SJCRH30 (cell line): ENCODE measurements around the gene SCAF11. TPM values are rescaled to one million over a fixed set of nuclear protein-coding genes. Genes with fewer than 3 reads are reported as not detected.
A peak's percentile ranks its signal among the peaks of the same experiment; 100 is the strongest.

ENCODE experiments used
- DNase-seq, 2 experiments: peaks; one replicate each; pipeline ENCODE4 v3.0.0-alpha.2; 2015 to 2020
- H3K27ac ChIP-seq: fragments of 250-450 bp; sonication (Bioruptor Pico); 2 replicates; pipeline ENCODE4 v1.5.1; 2020; ENCODE audit warnings: mild to moderate bottlenecking, moderate library complexity
- H3K27me3 ChIP-seq: fragments of 250-450 bp; sonication (Bioruptor Pico); 2 replicates; pipeline ENCODE4 v1.5.1; 2020; ENCODE audit warnings: mild to moderate bottlenecking, moderate library complexity
- H3K36me3 ChIP-seq: fragments of 250-450 bp; sonication (Bioruptor Pico); 2 replicates; pipeline ENCODE4 v1.5.1; 2020; ENCODE audit warnings: mild to moderate bottlenecking, moderate library complexity
- H3K4me1 ChIP-seq: fragments of 250-450 bp; sonication (Bioruptor Pico); 2 replicates; pipeline ENCODE4 v1.5.1; 2020; ENCODE audit warnings: mild to moderate bottlenecking, moderate library complexity
- H3K4me3 ChIP-seq: fragments of 250-450 bp; sonication (Bioruptor Pico); 2 replicates; pipeline ENCODE4 v1.5.1; 2020; ENCODE audit warnings: mild to moderate bottlenecking, moderate library complexity
- H3K9me3 ChIP-seq: fragments of 250-450 bp; sonication (Bioruptor Pico); replicated peaks from 2 replicates; pipeline ENCODE4 v1.5.1; 2020; ENCODE audit warnings: mild to moderate bottlenecking, moderate library complexity
- total RNA-seq: library from RNA; depleted of rRNA; stranded (reverse); fragments of >200 nt; shearing (Covaris generic); gene quantifications from 2 replicates; pipeline ENCODE4 v1.2.3, GENCODE V29; 2014

SCAF11 gene
- total RNA-seq, 1 experiment from 2014 or later: 169 TPM

DNA sequence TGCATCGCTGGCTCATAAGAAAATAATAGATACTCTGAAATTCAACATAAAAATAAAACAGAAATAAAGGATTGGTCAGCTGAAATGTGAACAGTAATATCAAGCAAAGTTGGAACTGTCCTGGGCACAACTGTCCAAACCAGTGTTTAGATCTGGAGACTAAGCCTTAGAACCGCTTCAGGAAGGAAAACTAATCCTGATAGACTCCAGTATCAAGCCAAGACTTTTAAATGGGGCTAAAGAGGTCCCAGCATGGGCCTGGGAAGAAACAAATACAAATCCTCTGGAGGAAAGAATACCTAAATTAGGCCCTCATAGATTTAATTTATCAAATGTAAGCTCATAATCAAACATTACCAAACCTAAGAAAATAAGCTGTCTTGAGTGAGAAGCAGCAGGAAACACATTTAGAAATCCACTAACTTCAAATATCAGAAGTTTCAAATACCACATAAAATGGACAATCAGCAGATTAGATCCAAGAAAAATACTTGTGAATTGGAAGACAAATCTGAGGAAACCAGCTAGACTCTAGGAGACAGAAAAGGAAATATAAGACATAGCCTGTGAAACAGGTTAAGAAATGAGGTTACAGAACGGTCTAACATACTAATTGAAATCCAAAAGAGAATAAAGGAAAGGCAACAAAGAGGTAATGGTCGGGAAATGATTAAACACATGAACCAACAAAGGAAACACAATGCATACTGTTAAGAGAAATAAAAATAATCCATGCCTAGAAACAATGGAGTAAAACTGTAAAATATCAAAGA lies 27.6 kb downstream of the SCAF11 start:
- Histone ChIP-seq H3K36me3 (peaks cover 55% of the 10 kb centered on the region), H3K4me1 (peaks cover 5% of the 10 kb centered on the region; the same call in 1 of the 2 replicates), H3K4me3 (no peak overlapping the region), H3K27me3 (no peaks in the 10 kb centered on the region), H3K27ac (no peak overlapping the region), H3K9me3 (no peaks in the 10 kb centered on the region)
- DNase-seq: no peak

DNA sequence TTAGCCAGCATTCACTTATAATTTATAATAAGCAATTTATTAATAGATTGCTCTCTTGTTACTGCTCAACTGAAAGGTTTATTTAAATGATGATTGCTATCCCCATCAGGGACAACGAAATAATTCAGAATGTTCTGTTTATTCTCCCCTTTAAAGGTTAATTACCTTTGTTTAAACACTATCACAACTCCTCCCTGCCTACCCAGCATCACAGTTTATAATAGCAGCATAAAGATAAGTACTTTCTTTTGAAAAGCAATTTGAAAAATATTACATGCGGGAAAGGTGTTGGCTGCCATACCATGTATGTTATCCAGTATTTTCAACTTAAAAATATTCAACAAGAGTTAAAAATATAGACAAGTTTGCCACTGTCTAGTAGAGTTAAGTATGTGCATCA lies 30.6 kb downstream of the SCAF11 start:
- Histone ChIP-seq H3K4me3 (no peak overlapping the region), H3K27ac (no peak overlapping the region), H3K36me3 (peaks cover 49% of the 10 kb centered on the region), H3K4me1 (no peaks in the 10 kb centered on the region), H3K27me3 (no peaks in the 10 kb centered on the region), H3K9me3 (no peaks in the 10 kb centered on the region)
- no peak for DNase-seq

DNA sequence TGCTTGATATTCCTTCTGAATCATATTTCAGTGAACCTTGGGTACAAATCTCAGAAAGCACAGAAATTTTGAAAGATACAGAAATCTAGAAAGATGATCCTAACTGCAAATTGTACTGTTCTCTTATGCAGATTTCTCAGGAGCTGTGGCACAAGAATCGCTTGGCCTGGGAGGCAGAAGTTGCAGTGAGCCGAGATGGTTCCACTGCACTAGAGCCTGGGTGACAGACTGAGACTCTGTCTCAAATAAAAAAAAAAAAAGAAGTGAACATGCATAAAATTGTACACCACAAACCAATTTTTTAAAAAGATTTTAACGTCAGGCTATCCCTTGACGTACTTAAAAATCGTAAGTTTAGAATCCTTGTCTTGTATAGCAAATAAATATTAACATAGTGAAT lies 31.3 kb downstream of the SCAF11 start:
- Histone ChIP-seq H3K27ac (no peak overlapping the region), H3K4me3 (no peak overlapping the region), H3K9me3 (no peaks in the 10 kb centered on the region), H3K27me3 (no peaks in the 10 kb centered on the region), H3K36me3 (peaks cover 45% of the 10 kb centered on the region), H3K4me1 (no peaks in the 10 kb centered on the region)
- no peak for DNase-seq

DNA sequence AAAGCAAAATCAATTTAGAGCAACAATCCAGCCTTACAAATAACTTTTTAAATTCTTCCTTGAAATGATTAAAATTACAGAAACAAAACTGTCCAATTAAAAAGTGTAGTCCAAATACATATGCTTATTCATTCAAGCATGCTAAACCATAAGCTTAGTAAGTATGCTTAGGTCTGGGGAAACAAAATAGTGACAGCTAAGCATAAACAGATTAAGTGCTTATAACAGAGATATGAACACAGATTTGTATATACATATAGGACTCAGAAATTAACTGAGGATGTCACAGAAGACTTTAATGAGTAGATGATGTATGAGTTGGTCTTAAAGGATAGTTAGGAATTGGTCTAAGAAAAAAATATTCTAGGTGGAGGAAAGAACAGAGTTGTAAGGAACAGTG lies 41.8 kb downstream of the SCAF11 start:
- Histone ChIP-seq H3K27me3 (no peaks in the 10 kb centered on the region), H3K36me3 (peaks cover 53% of the 10 kb centered on the region), H3K4me1 (no peaks in the 10 kb centered on the region), H3K9me3 (no peaks in the 10 kb centered on the region), H3K27ac (no peak overlapping the region), H3K4me3 (no peak overlapping the region)
- DNase-seq: no peak

DNA sequence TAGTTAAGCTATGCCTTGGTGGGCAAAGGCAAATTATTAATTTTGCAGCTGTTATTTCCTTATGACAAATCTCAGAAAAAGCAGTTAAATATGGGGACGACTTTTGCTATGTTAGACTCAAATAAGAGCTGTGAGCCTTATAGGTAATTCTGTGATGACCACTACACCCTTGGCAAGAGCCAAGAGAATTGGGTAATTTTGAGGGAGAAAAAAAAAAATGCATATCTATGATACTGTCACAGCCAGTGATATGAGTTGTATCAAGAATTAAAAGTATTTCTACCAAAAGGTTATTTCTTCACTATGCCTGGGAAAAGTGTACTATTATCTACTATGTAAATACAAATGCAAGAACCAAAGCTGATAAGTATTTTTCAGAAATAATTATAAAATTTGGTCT lies 43.9 kb downstream of the SCAF11 start:
- Histone ChIP-seq H3K27me3 (no peaks in the 10 kb centered on the region), H3K36me3 (peaks cover 65% of the 10 kb centered on the region), H3K9me3 (no peaks in the 10 kb centered on the region), H3K4me3 (no peak overlapping the region), H3K4me1 (no peaks in the 10 kb centered on the region), H3K27ac (no peak overlapping the region)
- DNase-seq: no peak

DNA sequence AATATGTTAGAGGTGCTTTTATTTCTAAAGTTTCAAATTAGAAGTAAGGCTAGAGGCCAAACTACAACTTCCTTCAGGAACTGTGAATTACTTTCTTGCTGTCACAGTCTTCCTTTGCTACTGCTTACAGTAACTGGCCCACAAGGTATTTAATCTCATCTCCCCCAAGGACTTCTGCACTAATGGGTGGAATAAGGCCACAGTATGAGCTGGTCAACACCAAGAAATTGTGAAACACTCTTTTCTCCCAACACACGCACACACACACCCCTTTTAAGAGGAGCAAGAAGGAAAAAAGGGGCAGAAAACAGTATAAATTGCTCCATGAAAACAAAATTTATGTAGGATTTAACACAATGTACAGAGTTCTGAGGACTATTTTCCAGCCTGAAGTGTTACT lies 45.6 kb downstream of the SCAF11 start:
- H3K27ac ChIP-seq: no peak overlapping the region
- H3K36me3 ChIP-seq: peaks cover 77% of the 10 kb centered on the region
- H3K4me1 ChIP-seq: no peaks in the 10 kb centered on the region
- no peak overlapping the region for H3K4me3 ChIP-seq
- H3K9me3 ChIP-seq: no peaks in the 10 kb centered on the region
- no peaks in the 10 kb centered on the region for H3K27me3 ChIP-seq
- no peak for DNase-seq

DNA sequence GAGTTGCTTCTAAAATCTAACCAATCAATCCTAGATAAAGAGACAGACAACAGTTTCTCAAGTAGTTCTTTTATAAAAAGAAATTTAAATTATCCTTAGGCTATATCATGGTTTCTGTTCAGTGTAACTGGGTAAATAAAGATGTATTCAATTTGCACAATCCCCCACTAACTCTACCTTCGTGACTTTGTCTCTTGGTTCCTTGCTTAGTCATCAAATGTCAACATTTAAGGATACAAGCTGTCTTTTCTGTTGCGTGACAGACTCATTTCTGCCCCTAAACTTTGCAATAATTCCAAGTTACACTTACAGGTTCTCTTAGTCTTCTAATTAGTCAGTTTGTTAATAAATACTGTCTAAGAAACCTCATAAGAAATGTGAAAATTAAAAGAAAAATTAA lies 50.6 kb downstream of the SCAF11 start:
- Histone ChIP-seq H3K36me3 (peaks cover 56% of the 10 kb centered on the region), H3K27ac (no peak overlapping the region), H3K4me1 (no peaks in the 10 kb centered on the region), H3K4me3 (no peak overlapping the region), H3K9me3 (no peaks in the 10 kb centered on the region), H3K27me3 (no peaks in the 10 kb centered on the region)
- no peak for DNase-seq

DNA sequence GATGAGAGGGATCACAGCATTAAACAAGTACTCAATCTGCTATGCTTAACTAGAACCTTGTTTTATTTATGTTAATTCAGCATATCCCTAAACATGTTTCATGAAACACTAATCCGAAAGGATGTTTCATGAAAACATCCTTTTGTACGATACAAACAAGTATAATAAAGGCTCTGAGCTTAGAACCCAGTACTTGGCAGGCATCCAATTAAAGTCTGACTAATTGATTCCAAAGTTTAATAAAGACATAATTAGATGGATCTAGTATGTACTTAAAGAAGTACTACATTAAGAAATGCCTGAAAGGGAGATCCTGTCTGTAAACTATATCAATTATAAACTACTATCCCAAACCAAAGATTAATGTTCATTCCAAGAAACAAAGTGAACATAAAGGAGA lies 51.8 kb downstream of the SCAF11 start:
- no peaks in the 10 kb centered on the region for H3K9me3 ChIP-seq
- H3K4me3 ChIP-seq: no peak overlapping the region
- no peak overlapping the region for H3K27ac ChIP-seq
- DNase-seq: no peak
- H3K4me1 ChIP-seq: no peaks in the 10 kb centered on the region
- no peaks in the 10 kb centered on the region for H3K27me3 ChIP-seq
- peaks cover 49% of the 10 kb centered on the region for H3K36me3 ChIP-seq

DNA sequence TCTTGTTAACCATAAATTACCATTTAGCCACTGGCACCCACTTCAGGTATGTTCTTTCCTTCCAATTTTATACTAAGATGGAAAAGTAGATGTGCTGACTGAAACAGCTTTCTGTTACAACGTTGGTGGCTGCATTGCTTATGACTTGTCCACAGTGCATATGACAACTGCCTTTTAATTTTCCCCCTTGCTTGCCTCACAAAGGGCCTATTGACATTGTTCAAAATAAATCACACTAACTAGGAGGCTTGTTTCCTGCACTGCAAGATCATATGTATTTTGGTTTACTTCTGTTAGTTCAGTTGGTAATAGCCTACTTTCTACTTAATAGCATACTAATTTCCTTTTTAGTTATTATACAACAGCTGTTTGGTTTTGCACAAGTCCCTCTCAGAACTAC lies 55.4 kb downstream of the SCAF11 start:
- Histone ChIP-seq H3K9me3 (no peaks in the 10 kb centered on the region), H3K27me3 (no peaks in the 10 kb centered on the region), H3K36me3 (peaks cover 46% of the 10 kb centered on the region), H3K4me3 (no peak overlapping the region), H3K27ac (no peak overlapping the region), H3K4me1 (no peaks in the 10 kb centered on the region)
- DNase-seq: peak in 1 of 2 experiments; percentile 41

DNA sequence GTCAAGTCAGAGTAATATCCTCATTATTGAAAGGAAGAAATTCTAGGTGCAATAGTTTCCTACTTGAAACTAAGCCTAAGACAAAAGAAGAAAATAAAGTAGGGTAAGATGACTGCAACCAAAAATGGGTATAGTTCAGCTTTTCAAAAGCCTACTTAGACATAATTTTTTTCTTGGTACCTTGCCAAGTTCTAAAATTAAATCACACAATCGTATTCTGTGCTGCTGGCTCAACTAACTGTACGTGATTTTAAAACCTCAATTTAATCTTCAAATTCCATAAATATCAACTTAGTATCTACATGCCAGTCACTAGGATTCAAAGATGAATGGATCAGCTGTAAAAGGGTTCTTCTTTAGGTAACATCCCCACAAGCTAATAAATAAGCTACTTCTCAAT lies 56.9 kb downstream of the SCAF11 start:
- no peak overlapping the region for H3K4me3 ChIP-seq
- H3K27me3 ChIP-seq: no peaks in the 10 kb centered on the region
- H3K36me3 ChIP-seq: peaks cover 55% of the 10 kb centered on the region
- no peaks in the 10 kb centered on the region for H3K9me3 ChIP-seq
- H3K27ac ChIP-seq: no peak overlapping the region
- no peaks in the 10 kb centered on the region for H3K4me1 ChIP-seq
- DNase-seq: no peak

DNA sequence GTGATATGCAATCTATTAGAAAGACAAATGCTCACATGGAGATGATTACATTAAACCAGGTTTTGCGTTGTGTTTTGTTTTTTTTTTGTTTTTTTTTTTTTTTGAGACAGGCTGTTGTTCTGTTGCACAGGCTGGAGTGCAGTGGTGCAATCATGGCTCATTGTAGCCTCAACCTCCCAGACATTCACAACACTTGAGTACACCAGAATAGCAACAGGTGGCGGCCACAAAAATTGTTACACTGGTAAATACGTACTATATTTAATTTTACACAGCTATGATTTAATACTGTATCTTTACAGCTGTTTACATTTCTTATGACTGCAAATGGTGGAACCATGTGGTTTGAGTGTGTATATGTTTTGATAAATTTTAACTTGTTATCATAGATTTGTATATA lies 60.0 kb downstream of the SCAF11 start:
- Histone ChIP-seq H3K4me1 (no peaks in the 10 kb centered on the region), H3K36me3 (peaks cover 77% of the 10 kb centered on the region), H3K9me3 (no peaks in the 10 kb centered on the region), H3K4me3 (no peak overlapping the region), H3K27me3 (no peaks in the 10 kb centered on the region), H3K27ac (no peak overlapping the region)
- DNase-seq: no peak

DNA sequence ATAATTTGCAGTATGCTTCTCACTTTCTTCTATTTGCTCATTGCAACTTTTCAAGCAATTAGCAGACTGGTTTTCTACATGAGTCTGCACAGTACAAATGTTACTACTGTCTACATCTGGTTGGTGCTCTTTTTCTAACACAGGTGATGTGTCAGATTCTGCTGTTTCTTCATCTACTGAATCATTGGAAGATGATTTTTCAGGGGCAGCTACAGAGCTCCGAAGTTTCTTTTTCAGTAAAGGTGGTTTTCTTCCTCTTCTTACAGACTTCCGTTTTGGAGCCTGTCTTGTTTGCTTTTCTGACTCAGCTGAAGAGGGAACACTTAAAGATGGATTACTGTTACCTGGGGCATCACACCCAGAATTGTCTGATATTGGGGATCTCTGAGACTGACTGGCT lies 62.1 kb downstream of the SCAF11 start:
- no peaks in the 10 kb centered on the region for H3K27me3 ChIP-seq
- no peak for DNase-seq
- H3K4me1 ChIP-seq: no peaks in the 10 kb centered on the region
- H3K4me3 ChIP-seq: no peak overlapping the region
- H3K27ac ChIP-seq: no peak overlapping the region
- H3K9me3 ChIP-seq: no peaks in the 10 kb centered on the region
- H3K36me3 ChIP-seq: peaks cover 89% of the 10 kb centered on the region

DNA sequence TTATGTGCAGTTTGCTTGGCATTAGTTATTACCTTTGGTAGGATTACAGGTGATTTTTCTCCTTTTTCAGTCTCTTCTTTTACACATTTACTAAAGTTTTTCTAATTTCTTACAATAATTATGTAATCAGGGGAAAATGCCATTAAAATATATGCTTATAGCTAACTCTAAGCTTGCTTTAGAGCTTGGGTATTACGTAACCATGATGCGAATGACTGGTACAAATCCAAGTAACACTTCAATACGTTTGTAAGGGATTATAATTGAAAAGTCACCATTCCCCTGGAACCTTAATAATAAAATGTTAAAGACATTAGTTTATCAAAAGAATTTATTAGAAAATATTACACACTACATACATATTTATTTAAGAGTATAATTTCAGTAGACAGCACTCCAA lies 71.6 kb downstream of the SCAF11 start:
- Histone ChIP-seq H3K9me3 (no peaks in the 10 kb centered on the region), H3K27me3 (no peaks in the 10 kb centered on the region), H3K4me3 (no peak overlapping the region), H3K36me3 (peaks cover 53% of the 10 kb centered on the region), H3K4me1 (no peaks in the 10 kb centered on the region), H3K27ac (no peak overlapping the region)
- DNase-seq: no peak

DNA sequence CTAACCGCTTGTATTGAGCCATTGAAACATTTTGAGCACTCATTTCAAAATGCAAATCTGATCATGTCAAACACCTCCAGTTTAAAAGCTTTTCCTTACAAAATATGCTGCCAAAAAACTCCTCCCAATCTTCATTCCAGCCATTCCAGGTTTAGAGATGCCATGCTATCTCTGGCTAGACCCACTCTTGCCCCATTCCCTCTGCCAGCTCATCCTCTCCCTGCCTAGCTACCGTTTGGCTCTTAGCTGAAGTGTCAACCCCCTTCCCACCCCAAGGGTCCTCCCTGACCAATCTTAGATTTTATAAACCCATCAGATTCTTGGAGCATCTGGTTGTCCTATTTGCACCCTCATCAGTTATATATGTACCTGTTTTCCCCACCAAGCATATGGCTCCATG lies 75.0 kb downstream of the SCAF11 start:
- H3K4me1 ChIP-seq: no peaks in the 10 kb centered on the region
- peaks cover 23% of the 10 kb centered on the region for H3K36me3 ChIP-seq
- no peak for DNase-seq
- no peak overlapping the region for H3K4me3 ChIP-seq
- H3K27me3 ChIP-seq: no peaks in the 10 kb centered on the region
- no peak overlapping the region for H3K27ac ChIP-seq
- no peaks in the 10 kb centered on the region for H3K9me3 ChIP-seq

DNA sequence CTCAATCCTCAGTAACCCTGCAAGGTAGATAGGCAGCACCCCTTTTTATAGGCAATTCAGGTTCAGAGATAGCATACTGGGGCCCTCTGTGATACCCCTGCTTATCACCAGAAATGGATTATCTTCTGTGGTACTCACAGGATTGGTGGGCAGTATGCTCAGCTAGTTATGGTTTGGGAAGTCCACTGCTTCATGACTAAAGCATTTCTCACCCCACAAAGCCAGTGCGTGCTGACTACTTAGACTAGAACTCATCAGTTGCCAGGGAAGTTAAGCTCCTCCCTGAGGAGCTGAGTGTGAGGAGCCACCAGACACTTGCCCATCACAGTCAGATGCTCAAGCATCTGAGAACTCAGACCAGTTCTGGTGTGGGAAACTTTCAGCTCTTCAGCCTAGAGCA lies 76.3 kb downstream of the SCAF11 start:
- no peaks in the 10 kb centered on the region for H3K4me1 ChIP-seq
- peak in 1 of 2 experiments; percentile 30 for DNase-seq
- H3K27me3 ChIP-seq: no peaks in the 10 kb centered on the region

DNA sequence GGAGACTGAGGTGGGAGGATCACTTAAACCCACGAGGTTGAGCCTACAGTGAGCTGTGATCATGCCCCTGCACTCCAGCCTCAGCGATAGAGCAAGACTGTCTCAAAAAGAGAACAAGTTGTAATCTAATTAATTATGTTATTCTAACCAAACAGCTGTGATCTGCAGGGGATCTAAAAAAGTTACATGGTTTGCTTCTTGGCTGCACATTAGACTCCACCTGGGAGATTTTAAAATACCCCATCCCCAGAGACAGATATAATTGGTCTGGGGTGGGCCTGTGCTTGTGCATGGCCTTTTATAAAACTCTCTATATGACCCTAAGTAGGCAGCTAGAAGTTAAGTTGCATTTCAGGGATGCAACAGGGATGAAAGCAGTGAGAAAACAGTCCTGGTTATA lies 76.7 kb downstream of the SCAF11 start:
- peaks cover 14% of the 10 kb centered on the region for H3K36me3 ChIP-seq
- no peak for DNase-seq

More for the DNA sequence above, 76.3 kb downstream of the SCAF11 start:
- H3K9me3 ChIP-seq: no peaks in the 10 kb centered on the region
- H3K4me3 ChIP-seq: no peak overlapping the region
- no peak overlapping the region for H3K27ac ChIP-seq
- H3K36me3 ChIP-seq: peaks cover 14% of the 10 kb centered on the region

More for the DNA sequence above, 76.7 kb downstream of the SCAF11 start:
- no peaks in the 10 kb centered on the region for H3K4me1 ChIP-seq
- H3K27me3 ChIP-seq: no peaks in the 10 kb centered on the region
- no peak overlapping the region for H3K27ac ChIP-seq
- H3K9me3 ChIP-seq: no peaks in the 10 kb centered on the region
- H3K4me3 ChIP-seq: no peak overlapping the region
